HG03095 (cell line): ENCODE measurements around the gene CRACR2B.

ENCODE experiments used
- ATAC-seq: cut with Tn5 transposase; IDR thresholded peaks from one replicate; pipeline ENCODE4 v1.9.1; 2021; ENCODE audit warnings: moderate library complexity; ENCODE audit not compliant: unreplicated experiment

The CRACR2B gene

DNA sequence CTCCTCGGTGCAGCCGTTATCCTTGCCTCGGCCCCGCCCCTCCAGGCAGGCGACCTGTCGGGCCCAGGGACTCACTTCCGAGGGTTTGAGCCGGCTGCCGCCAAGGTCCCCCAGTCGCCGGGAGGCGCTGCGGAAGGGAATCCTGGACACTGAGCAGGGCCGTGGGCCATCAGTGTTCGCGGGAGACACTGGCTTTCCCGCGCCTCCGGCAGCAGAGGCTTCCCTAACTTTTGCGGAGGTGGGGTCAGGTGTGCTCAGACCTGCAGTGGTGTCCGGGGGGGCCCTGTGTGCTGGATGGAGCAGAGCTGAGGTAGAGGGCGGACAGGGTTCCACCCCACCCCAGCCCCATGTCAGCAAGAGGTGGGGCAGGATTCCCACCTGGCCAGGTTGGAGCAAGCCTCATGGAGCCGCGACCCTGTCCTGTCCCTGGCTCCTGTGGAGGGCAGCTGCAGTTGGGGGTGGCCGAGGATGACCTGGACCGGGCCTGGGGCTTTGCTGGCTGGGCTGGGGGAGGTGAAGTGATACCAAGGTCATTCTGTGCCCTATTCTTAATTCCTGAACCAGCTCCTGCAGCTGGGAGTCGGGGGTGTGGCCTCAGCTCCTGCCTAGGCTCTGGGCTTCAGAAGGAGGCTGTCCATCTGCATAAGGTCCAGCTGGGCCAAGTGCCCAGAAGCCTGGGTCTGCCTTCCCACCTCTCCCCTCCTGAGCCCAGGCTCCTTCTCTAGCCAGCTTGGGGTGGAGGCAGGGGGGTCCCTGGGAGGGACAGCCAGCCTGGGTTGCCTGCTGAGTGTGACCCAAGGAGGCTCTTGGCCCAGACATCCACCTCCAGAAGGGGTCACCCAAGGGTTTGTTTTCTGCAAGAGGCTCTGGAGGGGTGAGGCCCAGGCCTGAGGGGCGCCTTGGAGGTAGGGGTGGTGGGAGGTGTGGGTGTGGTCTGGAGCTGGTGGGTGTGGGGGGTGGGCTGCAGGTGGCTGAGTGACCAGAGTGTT, 23.4 kb downstream of the CRACR2B start:
- ATAC-seq = no peak

DNA sequence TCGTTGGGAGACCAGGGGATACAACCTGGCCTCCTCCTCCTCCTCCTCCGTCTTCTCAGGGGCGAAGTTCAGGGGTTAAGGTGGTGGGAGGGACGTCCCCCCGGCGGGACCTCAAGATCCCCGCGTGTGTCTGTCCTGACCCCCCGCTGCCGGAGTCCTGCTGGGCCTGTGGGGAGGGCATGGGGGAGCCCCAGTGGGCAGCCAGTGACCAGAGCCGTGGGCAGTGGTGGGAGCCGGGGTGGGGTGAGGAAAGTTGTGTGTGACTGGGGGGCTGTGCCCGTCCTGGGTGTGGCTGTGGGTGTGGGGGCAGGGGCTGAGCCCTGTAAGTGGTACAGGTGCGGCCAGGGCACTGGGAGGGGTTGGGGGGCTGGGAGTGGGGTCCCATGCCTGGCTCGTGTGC, 25.0 kb downstream of the CRACR2B start:
- no peak for ATAC-seq

DNA sequence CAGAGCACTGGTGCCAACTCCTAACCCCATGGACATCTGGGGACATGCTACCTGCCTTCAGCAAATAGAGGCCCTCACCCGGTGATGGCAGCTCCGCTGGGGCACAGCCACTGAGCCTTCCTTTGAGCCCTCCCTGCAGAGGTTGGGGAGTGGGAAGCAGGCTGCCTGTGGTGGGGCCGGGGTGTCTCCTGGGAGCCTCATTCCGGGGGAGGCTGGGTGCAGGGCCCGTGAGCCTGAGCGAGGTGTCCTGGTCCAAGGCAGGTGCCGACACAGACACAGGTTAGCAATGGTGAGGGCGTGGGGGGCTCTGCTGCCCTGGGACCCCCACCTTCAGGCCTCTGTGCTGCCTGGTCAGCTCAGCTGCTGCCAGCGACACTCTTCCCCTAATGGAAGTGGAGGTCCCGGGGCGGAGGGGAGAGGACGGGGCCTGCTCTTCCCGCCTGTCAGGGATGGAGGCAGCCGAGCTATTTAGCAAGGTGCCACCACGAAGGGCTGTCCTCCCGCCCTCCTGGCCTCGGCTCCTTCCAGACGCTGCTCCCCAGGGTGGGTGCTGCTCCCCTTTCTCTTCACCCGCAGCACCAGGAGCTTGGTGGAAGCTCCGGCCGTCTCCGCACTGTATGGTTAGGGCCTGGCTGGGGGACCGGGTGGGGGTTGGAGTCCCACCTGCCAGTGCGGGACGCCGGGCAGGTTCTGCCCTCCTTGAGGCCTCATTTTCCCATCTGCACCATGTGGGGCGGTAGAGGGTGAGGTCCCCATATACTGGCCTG, 26.1 kb downstream of the CRACR2B start:
- ATAC-seq = no peak

DNA sequence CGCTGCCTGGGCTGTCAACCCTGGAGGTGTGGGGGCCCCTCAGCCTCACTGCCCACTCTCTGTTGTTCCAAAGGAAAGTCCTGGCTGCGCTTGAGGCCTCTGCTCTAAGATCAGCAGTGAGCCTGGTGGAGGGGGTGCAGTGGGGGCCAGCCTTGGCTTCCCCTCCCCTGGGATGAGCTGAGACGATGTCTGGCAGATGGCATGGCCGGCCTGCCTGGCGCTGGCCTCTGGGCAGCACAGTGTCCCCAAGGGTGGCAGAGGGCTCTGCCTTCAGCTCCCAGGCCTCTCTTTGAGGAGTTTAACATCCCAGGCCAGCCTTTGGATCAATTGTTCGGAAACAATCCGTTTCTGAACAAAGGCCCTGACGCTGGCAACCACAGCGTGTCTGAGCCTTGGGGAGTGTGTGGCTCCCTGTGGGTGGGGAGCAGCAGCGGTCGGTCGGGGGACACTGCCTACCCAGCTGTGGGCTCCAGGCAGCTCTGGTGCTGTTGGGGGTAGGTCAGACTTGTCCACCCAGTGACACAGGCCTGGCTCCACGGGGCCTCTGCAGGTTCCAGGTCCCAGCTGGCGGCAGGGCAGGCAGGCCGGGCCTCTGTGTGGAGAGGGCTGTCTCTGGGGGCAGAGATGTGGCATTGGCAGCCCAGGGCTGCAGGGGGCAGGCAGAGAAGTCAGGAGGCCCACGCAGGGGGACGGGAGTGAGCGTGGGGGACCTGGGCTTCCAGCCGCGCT, 27.0 kb downstream of the CRACR2B start:
- no peak for ATAC-seq

DNA sequence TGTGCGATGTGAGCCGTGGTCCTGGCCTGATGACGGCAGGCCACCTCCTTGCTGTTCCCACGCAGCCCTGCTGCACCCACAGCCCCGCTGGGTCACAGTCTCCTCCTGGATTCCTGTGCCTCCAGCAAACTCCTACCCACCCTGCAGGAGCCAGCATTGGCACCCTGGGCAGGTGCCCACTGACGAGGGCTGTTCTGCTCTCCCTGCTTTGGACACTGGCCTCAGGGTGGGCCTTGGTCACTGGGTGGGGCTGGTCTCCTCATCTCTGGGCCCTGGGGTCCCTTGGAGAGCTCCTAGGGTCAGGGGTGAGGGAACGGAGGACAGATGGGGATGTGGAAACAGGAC, 27.6 kb downstream of the CRACR2B start:
- ATAC-seq = no peak

DNA sequence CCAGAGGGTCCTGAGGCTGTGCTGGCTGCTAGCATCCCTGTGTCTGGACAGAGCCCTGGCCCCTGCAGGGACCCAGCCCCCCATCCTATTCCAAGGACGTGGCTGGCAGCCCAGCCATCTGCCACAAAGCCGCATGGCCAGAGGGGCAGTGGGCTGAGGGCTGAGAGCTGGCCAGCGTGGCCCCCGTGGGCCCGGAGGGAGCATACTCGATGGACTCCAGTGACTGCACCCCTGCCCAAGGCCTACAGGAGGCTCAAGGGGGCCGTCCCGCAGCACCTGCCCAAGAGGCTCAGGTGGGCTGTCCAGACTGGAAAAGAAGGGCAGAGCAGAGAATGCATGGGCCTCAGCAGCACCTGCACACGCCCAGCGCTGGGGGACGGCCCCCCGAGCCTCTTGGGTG, 28.1 kb downstream of the CRACR2B start:
- no peak for ATAC-seq

DNA sequence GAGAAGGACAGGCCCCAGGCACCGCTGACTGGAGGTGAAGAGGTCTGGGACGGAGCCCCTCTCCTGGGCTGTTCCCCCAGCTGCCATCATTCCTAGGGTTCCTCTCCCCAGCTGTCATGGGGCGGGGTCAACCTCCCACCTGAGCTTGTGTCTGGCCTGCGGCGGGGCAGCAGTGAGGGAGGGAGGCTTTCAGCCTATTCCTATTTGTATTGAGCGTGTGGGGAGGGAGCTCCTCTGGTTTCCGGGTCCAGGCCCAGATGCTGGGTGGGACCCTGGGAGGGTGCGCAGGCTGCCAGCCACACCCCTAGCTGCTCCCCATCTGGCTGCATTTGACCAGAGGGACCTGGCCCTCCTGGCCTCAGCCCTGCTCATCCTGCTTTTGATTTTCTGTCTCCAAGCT, 28.7 kb downstream of the CRACR2B start:
- no peak for ATAC-seq

DNA sequence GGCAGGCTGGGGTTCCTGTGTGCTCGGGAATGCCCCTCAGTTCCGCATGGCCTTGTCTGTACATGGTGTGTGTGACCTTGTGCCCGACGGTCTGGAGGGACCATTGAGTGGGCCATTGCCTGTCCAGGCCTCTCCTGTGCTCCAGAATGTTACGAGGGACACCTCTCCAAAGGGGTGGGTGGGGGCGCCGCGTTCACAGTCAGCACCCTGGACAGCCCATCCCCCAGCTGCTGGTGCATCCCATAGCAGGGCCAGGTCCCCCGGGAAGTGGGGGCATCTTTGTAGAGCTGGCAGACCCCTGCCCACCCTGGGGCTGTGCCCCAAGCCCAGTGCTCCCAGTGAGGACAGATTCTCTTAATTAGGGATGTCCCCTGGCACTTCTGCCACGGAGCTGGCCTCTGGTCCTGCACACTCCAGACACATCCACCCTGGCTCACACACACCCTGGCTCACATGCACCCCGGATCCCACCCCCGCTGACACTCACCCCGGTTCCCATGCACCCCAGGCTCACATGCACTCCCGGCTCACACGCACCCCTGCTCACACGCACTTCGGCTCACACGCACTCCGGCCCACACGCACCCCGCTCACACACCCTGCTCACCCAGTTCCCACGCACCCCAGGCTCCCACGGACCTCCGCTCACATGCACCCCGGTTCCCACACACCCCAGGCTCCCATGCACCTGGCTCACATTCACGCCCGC, 30.5 kb downstream of the CRACR2B start:
- no peak for ATAC-seq

DNA sequence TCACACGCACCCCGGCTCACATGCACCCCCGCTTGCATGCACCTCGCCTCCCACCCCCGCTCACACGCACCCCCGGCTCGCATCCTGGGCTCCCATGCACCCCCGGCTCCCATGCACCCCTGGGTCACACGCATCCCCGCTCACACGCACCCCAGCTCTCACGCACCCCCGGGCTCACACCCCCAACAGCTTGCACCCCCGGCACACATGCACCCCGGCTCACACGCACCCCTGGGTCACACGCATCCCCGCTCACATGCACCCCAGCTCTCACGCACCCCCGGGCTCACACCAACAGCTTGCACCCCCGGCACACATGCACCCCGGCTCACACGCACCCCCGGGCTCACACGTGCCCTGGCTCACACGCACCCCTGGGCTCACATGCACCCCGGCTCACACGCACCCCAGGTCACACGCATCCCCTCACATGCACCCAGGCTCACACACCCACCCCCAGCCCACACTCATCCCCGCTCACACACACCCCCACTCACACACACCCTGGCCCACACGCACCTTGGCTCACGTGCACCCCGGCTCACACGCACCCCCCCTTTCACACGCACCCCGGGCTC, 31.1 kb downstream of the CRACR2B start:
- no peak for ATAC-seq

DNA sequence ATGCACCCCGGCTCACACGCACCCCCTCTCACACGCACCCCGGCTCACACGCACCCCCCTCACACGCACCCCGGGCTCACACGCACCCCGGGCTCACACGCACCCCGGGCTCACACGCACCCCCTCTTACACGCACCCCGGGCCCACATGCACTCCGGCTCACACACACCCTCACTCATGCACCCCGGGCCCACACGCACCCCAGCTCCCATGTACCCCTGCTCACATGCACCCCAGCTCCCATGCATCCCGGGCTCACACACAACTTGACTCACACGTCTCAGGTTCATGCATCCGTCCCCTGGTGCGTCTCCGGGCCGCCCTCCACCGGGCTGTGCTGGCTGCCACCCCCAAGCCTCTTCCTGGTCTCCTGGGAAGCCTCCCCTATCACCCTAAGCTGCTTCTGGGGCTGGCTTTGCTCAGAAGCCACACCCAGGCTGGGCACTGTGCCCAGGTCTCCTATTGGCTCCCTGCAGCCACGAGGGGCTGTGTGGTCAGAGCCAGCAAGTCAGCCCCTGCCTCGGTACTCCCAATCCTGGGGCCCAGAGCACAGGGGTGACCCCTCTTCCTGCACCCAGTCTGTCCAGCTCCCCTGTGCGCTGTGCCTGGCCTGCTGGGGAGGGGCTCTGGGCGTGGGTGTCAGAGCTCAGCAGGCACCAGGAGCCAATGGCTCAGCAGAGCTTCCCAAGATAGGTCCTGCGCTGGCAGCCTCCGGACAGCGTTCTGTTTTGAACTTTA, 31.8 kb downstream of the CRACR2B start:
- no peak for ATAC-seq

DNA sequence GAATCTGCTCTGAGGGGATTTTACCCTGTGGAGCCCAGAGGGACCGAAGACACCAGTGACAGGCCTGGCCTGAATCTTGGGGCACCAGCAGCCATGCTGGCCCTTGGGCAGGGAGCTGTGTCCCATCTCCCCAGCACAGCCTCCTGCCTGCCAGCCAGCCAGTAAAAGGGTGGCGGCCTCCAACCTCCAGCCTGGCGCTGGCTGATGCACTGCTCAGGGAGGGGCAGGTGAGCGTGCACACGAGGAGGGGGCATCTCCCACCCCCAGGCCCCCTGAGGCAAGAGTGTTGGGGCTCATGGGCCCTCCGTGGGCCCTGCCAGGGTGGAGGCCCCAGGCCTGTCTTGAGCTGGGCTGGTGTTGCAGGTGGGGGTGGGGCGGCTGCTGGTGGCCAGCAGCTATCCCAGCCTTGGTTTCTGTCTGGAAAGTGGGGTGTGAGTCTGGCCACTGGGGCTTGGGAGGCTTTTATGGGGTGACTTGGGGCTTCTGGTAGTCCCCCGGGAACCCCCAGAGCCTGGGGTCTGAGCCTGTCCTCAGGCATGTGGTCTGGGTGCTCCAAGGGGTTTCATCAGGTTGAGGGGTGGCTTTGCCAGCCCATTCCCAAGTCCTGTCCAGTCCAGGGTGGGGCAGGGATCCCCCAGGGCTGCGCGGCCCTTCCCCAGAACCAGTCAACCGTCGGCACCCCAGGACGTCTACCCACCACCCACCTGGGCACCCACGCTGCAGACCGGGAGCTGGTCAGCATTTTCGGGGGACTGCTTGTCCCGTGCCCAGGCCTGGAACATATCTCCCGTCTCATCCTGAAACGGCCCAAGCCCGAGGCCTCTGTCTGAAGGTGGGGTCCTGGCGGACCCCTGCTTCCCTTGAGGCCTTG, 32.8 kb downstream of the CRACR2B start:
- ATAC-seq = no peak

DNA sequence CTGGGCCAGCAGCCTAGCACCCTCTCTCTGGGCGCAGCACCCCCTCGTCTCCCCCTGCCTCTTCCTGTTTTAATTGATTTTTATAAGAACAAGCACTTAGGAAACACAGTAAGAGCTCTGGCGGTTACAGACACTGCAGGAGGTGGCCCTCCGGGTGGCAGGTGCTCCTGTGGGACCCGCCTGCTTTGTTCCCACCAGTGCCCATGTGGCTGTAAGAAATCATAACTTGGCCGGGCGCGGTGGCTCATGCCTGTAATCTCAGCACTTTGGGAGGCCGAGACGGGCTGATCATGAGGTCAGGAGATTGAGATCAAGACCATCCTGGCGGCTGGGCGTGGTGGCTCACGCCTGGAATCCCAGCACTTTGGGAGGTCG, 33.4 kb downstream of the CRACR2B start:
- no peak for ATAC-seq

DNA sequence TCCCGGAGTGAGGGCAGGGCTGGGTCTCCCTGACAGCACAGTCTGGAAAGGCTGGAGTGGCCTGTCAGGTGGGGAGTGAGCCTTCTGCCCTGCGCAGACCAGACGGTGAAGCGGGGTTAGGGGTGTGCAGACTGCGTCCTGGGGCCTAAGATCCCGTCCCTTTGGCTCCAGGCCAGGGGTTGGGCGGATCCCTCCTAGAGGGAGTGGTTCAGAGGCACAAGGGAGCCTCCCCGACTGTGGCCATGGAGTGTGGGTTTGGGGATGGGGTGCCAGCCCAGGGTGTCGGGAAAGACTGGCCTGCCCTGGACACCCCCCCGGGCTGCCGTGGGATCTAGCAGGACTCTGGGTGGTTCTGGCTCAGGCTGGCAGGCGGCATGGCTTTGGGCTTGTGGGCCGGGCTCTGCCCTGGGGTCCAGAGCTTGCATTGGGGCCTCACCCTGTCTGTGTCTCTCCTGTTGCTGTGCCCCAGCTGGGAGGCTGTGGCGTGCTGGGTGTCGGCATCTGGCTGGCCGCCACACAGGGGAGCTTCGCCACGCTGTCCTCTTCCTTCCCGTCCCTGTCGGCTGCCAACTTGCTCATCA, 34.5 kb downstream of the CRACR2B start:
- no peak for ATAC-seq

DNA sequence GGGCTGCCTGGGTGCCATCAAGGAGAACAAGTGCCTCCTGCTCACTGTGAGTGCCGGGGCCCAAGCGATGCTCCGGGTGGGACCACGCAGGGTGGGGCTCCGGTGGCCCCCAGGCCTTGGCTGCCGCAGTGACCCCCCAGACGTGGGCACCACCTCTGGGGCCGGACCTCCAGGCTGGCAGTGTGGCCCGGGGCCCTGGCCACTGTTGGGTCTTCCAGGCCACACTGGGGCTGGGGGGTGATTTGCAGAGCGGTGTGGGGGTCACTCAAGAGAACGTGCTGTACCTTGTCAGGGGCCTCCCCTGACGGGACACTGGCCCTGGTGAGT, 34.9 kb downstream of the CRACR2B start:
- ATAC-seq = no peak

DNA sequence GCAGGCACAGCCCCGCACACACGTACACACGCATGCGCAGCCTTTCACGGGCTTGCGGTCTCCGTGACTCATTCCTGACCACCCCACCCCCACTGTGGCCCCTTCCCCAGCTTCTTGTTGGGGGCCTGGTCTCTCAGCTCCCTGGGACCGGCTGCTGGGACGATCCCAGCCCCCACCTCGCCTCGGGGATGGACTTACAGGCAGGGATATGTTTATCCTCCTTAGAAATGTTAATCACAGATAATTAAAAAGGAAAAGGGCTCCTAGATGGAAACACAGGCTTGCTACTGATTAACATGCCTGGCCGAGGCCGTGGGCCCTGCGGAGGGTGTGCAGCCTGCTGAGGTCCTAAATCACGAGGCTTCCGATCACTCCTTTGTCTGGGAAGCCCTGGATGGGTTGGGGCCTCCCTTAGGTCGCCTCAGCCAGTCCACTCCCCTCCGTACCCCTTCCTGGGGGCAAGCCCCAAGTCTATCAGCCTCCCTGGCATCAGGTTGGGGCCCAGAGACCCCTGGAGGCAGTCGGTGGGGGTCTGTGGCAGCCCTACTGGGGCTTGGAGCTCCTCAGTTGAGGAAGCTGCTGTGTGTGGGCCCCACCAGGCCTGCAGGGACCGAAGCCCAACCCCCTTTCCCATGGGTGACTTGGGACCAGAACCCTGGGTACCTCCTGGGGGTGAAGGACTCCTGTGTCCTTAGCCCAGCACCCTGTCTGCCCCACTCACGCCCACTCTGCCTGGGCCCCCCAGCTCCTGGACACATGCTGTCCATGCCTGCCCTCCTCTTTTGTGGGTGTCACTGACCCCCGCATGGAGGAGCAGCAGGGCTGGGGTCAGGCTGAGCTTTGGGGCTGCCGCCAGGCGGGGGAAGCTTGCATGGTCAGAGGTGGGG, 35.5 kb downstream of the CRACR2B start:
- ATAC-seq = no peak

DNA sequence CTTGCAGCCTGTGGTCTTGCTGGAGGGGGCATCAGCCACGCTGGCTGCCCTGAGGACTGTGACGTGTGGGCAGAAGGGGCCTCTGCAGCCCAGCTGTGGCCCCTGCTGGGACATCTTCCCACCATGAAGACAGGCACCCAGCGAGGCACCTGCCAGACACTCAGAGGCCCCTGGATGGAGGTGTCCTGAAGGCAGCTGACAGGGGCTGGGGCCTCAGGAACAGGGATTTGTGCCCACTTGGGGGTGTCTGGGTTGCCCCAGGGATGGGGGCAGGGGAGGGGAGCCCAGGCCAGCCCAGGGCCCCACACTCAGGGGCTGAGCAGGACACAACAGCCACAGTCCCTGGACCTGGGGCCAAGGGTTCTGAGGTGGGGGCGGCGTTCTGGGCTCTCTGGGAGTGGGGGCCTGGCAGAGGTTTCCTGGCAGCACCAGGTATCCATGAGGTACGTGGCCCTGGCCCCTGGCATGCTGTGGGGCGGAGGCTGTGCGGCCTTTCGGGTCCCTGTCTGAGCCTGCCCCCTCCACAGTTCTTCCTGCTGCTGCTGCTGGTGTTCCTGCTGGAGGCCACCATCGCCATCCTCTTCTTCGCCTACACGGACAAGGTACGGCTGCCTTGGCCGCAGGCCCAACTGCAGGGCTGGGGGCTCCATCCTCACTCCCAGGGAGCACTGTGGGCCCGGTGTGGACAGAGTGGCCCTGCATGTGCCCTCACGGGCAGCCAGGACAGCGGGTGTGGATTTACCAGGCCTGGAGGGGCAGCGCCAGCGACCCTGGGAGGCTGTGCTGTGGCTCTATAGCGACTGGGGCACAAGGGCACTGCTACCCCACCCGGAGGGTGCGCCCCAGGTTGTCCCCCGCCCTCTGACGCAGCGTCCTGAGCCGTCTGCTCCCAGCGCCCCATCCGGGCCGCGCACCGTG, 36.5 kb downstream of the CRACR2B start:
- no peak for ATAC-seq

DNA sequence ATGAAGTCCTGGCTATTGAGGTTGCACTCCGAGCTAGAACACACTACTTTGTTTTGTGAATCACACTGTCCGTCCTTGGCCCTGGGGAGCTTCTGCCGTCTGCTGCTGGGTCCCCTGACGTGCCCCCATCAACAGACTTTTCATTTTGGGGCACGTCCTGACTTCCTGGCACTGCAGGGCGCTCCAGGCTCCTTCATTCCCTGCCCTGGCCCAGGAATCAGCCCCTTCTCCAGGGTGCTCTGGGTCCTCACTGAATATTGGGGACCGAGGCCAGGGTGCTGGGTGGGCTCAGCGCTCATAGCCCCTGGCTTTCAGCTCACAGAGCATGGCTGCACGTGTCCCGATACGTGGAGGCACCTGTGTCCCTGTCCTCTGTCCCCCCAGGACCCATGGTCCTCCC, 37.2 kb downstream of the CRACR2B start:
- ATAC-seq = no peak
